Measurements from ENCODE around the gene TMEM225.

TMEM225 gene

GRCh38 chr11:123851110-123851509, 34.4 kb downstream of the TMEM225 start:
- no peak for ATAC-seq
- no peak for TF ChIP-seq OSR1 (CRISPR knock-in tag; IDR thresholded peaks at IDR 0.05)
- no peak for TF ChIP-seq PATZ1 (CRISPR knock-in tag; IDR thresholded peaks at IDR 0.05; ENCODE audit: borderline replicate concordance)
- no peak for TF ChIP-seq TSHZ2 (CRISPR knock-in tag; IDR thresholded peaks at IDR 0.05)
- TF ChIP-seq CSDC2 (CRISPR knock-in tag; IDR thresholded peaks at IDR 0.05), result no peak
- TF ChIP-seq TCF4 (CRISPR knock-in tag; IDR thresholded peaks at IDR 0.05; ENCODE audit: borderline replicate concordance), result no peak
- TF ChIP-seq ZNF70 (CRISPR knock-in tag; IDR thresholded peaks at IDR 0.05), result no peak
- no peak for TF ChIP-seq TOX (CRISPR knock-in tag; IDR thresholded peaks at IDR 0.05; ENCODE audit: borderline replicate concordance)
- TF ChIP-seq ZFP3 (CRISPR knock-in tag; IDR thresholded peaks at IDR 0.05), result no peak
- TF ChIP-seq ZC3H10 (CRISPR knock-in tag; IDR thresholded peaks at IDR 0.05), result no peak
- TF ChIP-seq POU6F1 (CRISPR knock-in tag; IDR thresholded peaks at IDR 0.05; ENCODE audit: borderline replicate concordance, low read depth), result no peak
- TF ChIP-seq ZNF8 (CRISPR knock-in tag; IDR thresholded peaks at IDR 0.05), result no peak
- TF ChIP-seq RARB (CRISPR knock-in tag; IDR thresholded peaks at IDR 0.05), result no peak
- no peak for TF ChIP-seq ARNTL (CRISPR knock-in tag; IDR thresholded peaks at IDR 0.05; ENCODE audit: borderline replicate concordance, low read depth)
- TF ChIP-seq ESRRG (CRISPR knock-in tag; IDR thresholded peaks at IDR 0.05), result no peak
- no peak for TF ChIP-seq BACH2 (CRISPR knock-in tag; IDR thresholded peaks at IDR 0.05; ENCODE audit: borderline replicate concordance)
- TF ChIP-seq SNAI2 (CRISPR knock-in tag; IDR thresholded peaks at IDR 0.05), result no peak

GRCh38 chr11:123841174-123841573, 44.3 kb downstream of the TMEM225 start:
- no peak for ATAC-seq
- no peak for TF ChIP-seq ESRRG (CRISPR knock-in tag; IDR thresholded peaks at IDR 0.05)

GRCh38 chr11:123839131-123839530, 46.3 kb downstream of the TMEM225 start:
- no peak for TF ChIP-seq GLIS3 (CRISPR knock-in tag; IDR thresholded peaks at IDR 0.05)
- TF ChIP-seq ZFP3 (CRISPR knock-in tag; IDR thresholded peaks at IDR 0.05), result no peak
- TF ChIP-seq ISL1 (CRISPR knock-in tag; IDR thresholded peaks at IDR 0.05), result no peak
- TF ChIP-seq TCF4 (CRISPR knock-in tag; IDR thresholded peaks at IDR 0.05; ENCODE audit: borderline replicate concordance), result no peak
- no peak for TF ChIP-seq ZFP30 (CRISPR knock-in tag; IDR thresholded peaks at IDR 0.05)
- ATAC-seq, result no peak

GRCh38 chr11:123838659-123839058, 46.8 kb downstream of the TMEM225 start:
- ATAC-seq, result no peak
- no peak for TF ChIP-seq ZFP30 (CRISPR knock-in tag; IDR thresholded peaks at IDR 0.05)
- no peak for TF ChIP-seq PATZ1 (CRISPR knock-in tag; IDR thresholded peaks at IDR 0.05; ENCODE audit: borderline replicate concordance)
- no peak for TF ChIP-seq ZNF565 (CRISPR knock-in tag; conservative IDR thresholded peaks at IDR 0.05; ENCODE audit: low read depth)
- no peak for TF ChIP-seq RARB (CRISPR knock-in tag; IDR thresholded peaks at IDR 0.05)
- TF ChIP-seq ZNF70 (CRISPR knock-in tag; IDR thresholded peaks at IDR 0.05), result no peak
- no peak for TF ChIP-seq TOX (CRISPR knock-in tag; IDR thresholded peaks at IDR 0.05; ENCODE audit: borderline replicate concordance)
- TF ChIP-seq ESRRG (CRISPR knock-in tag; IDR thresholded peaks at IDR 0.05), result no peak
- TF ChIP-seq SNAI2 (CRISPR knock-in tag; IDR thresholded peaks at IDR 0.05), result no peak
- no peak for TF ChIP-seq TCF4 (CRISPR knock-in tag; IDR thresholded peaks at IDR 0.05; ENCODE audit: borderline replicate concordance)
- TF ChIP-seq ARNTL (CRISPR knock-in tag; IDR thresholded peaks at IDR 0.05; ENCODE audit: borderline replicate concordance, low read depth), result no peak
- no peak for TF ChIP-seq OSR1 (CRISPR knock-in tag; IDR thresholded peaks at IDR 0.05)
- TF ChIP-seq CREB5 (CRISPR knock-in tag; IDR thresholded peaks at IDR 0.05; ENCODE audit: low read depth), result no peak
